ENCODE data around the gene EOLA1.

- TF ChIP-seq CTCF (IDR thresholded peaks at IDR 0.05) (no peak), EP300 (IDR thresholded peaks at IDR 0.05; ENCODE audit: low read depth) (no peak)
These were observed 23.5 kb upstream of the EOLA1 start for GRCh38 chrX:149517308-149517707.

Measured in transverse colon (tissue), 3 donors.